ENCODE results near the gene CDC5L.

GRCh38 chr6:44356487-44356886 is 31.0 kb upstream of the CDC5L start:
- TF ChIP-seq CTCF (IDR thresholded peaks at IDR 0.05), result no peak
- no peak for TF ChIP-seq POLR2A (IDR thresholded peaks at IDR 0.05)
- no peak for TF ChIP-seq EP300 (IDR thresholded peaks at IDR 0.05)

All from tibial nerve (tissue), 4 donors.